Measurements from ENCODE around the gene MMP24. TPM values are rescaled to one million over a fixed set of nuclear protein-coding genes. Genes with fewer than 3 reads are reported as not detected.

The MMP24 gene
- total and polyA plus RNA-seq, 2 of the 13 experiments (the other 11 are each of a cell fraction or from before 2014, with no cell fraction given), result 0.29 to 0.35 TPM

GRCh38 chr20:35269055-35269781 lies 42.7 kb downstream of the MMP24 start (continued):
- TF ChIP-seq RNF219 (CRISPR knock-in tag; IDR thresholded peaks at IDR 0.05) (0 out of 2 replicates have a peak, but pooled peaks have one; percentile 80), JUN (CRISPR knock-in tag; IDR thresholded peaks at IDR 0.05) (peak; percentile 50; the same call in 1 of the 2 replicates), ZBTB26 (CRISPR knock-in tag; IDR thresholded peaks at IDR 0.05; ENCODE audit: borderline replicate concordance) (peak; percentile 79), ZNF224 (CRISPR knock-in tag; IDR thresholded peaks at IDR 0.05) (no peak), KAT2B (IDR thresholded peaks at IDR 0.05; ENCODE audit: borderline replicate concordance, low read depth, low read length) (no peak), ZNF704 (CRISPR knock-in tag; IDR thresholded peaks at IDR 0.05; ENCODE audit: borderline replicate concordance) (no peak), LRRFIP1 (CRISPR knock-in tag; conservative IDR thresholded peaks at IDR 0.05) (no peak), MED8 (CRISPR knock-in tag; IDR thresholded peaks at IDR 0.05; ENCODE audit: insufficient replicate concordance) (no peak), HNRNPH1 (optimal IDR thresholded peaks at IDR 0.05; ENCODE audit: low read depth, low read length) (no peak), MXI1 (IDR thresholded peaks at IDR 0.05; ENCODE audit: borderline replicate concordance, low read depth, low read length) (peak; percentile 73; the same call in 1 of the 3 replicates), REPIN1 (CRISPR knock-in tag; IDR thresholded peaks at IDR 0.05; ENCODE audit: borderline replicate concordance, low read depth) (peak; percentile 85; the same call in 1 of the 2 replicates), ZMAT5 (CRISPR knock-in tag; IDR thresholded peaks at IDR 0.05; ENCODE audit: borderline replicate concordance, low read depth) (no peak), ZNF589 (CRISPR knock-in tag; conservative IDR thresholded peaks at IDR 0.05) (no peak), ZBTB21 (CRISPR knock-in tag; IDR thresholded peaks at IDR 0.05) (0 out of 2 replicates have a peak, but pooled peaks have one; percentile 18), CENPBD1 (CRISPR knock-in tag; IDR thresholded peaks at IDR 0.05; ENCODE audit: borderline replicate concordance, low read depth) (no peak), BORCS8-MEF2B (CRISPR knock-in tag; IDR thresholded peaks at IDR 0.05) (peak; percentile 69; the same call in 1 of the 2 replicates), MEIS2 (CRISPR knock-in tag; IDR thresholded peaks at IDR 0.05) (no peak), PITX1 (CRISPR knock-in tag; IDR thresholded peaks at IDR 0.05) (peak; percentile 41), FOXK1 (CRISPR knock-in tag; IDR thresholded peaks at IDR 0.05; ENCODE audit: borderline replicate concordance, low read depth) (peak; percentile 33; the same call in 1 of the 2 replicates)

Measured in HepG2 (cell line).